GM18870 (cell line): ENCODE data around the gene FARP1.
"Not testable (repeated sequence)": the region's sequence is repeated elsewhere in the genome, so short reads cannot be mapped to it uniquely, and the experiment has no call there.

ENCODE experiments used
- ATAC-seq: cut with Tn5 transposase; IDR thresholded peaks from one replicate; pipeline ENCODE4 v1.9.1; 2021; ENCODE audit warnings: moderate library complexity; ENCODE audit not compliant: unreplicated experiment

FARP1 gene

DNA sequence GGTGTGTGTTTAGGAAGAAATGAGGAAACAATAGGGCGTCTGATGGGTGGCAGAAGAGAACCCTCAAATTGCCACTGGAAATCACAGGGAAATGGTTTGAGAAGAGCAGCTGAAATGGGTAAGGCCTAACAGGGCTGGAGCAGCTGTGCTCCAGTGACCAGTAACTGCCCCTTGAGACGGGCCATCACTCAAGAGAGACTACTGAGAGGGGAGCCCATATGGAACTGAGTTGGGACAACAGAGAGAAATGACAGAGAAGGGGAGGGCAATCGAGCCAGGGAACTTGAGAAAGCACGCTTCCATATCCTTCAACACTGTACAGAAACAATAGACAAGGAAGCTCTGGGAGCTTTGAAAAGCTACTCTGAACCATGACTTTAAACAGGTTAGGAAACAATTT lies 209.3 kb downstream of the FARP1 start:
- ATAC-seq = no peak

- ATAC-seq = no peak
Observed at GRCh38 chr13:98353750-98354149, 210.9 kb downstream of the FARP1 start.

- no peak for ATAC-seq
Observed at GRCh38 chr13:98358937-98359336, 216.0 kb downstream of the FARP1 start.

- ATAC-seq = no peak
Observed at GRCh38 chr13:98360545-98360944, 217.7 kb downstream of the FARP1 start.

DNA sequence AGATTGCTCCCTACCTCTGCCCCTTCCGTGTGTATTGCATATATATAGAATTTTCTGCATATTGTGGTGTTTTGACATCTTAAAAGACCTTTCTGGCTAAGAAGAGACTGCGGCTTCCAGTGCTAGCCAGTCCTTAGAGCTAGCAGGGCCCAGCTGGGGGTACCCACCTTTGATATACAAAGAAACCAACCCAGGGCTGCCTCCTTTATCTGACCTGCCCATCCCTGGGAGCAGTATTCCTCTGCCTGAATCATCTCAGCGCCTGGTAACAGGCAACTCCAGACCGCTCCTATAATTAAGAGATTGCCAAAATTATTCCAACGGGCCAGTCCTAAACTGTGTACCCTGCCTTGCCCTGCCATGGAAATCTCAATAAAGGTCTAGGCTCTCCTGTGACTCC lies 220.4 kb downstream of the FARP1 start:
- no peak for ATAC-seq

DNA sequence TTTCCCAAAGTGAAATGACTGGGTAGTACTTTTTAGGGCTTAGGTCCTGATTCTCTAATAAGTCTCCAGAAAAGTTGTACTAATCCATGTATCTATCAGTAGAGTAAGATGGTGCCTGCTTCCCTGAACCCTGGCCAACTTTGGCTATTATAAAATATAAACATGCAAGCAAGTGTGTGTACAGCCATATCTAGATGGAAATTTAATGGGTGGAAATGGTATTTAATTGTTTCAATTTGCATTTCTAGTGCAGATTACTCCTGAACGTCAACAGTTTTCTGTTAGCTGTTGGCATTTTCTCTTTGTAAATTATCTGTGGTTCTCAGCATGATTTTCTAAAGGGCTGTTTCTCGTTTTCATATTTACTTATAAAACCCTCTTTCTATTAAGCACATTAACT lies 221.3 kb downstream of the FARP1 start:
- ATAC-seq = no peak

DNA sequence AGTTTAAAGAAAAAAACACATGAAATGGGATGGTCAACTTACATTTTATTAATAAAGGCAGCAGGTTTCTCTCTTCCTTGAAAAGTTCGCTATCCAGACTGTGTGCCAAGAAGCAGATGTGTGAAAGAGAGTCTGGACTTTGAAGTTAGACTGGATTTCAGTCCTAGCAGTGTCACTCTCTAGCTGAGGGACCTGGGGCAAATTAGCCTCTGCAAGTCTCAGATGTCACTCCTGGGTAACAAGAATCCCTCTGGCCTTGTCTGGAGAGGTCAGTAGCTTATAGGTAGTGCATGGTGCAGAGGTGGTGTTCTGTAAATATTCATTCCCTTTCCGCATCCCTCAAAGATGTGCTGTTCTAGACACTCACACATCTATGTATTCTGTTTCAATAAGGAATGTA lies 221.8 kb downstream of the FARP1 start:
- no peak for ATAC-seq

GRCh38 chr13:98365302-98365701 lies 222.4 kb downstream of the FARP1 start:
- no peak for ATAC-seq

DNA sequence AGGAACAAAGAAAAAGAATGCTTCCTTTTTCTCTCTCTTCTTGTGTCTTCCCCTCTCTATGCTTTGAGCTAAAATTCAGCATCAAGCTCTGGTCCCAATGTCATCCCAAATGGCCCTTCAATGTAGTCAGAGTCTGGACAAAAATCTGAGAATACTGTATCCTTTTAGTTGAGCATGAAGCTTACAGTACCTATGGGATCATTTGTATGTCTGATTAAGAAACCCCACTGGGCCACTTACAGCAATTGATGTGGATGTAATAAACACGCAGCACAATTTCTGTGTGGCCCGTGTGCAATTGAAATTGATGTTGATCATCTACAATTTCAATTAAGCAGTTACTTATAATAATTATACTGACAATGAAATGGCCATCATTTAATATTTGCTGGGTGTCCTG lies 223.1 kb downstream of the FARP1 start:
- no peak for ATAC-seq

- ATAC-seq = no peak
Observed at GRCh38 chr13:98366443-98366842, 223.5 kb downstream of the FARP1 start.

- ATAC-seq = no peak
Observed at GRCh38 chr13:98366959-98367358, 224.1 kb downstream of the FARP1 start.

DNA sequence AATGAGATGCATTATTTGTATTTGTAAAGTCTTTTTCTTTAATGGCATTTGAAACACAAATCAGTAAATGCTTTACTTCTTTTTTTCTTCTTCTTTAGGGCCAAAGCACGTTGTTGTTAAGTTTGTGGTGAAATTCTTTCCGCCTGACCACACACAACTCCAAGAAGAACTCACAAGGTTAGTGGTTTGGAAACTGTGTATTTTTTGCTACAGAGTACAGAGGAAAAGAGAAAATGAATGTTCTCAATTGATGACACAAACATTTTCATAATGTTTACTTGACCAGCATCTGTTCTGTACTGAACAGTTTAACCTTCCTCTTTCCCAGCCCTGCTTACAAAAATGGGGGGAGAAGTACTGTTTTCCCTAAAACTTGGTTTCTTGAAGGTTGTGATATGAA lies 225.1 kb downstream of the FARP1 start:
- ATAC-seq = no peak

- ATAC-seq = not testable (repeated sequence)
Observed at GRCh38 chr13:98369520-98369919, 226.6 kb downstream of the FARP1 start.

- no peak for ATAC-seq
Observed at GRCh38 chr13:98370261-98370660, 227.4 kb downstream of the FARP1 start.

- no peak for ATAC-seq
Observed at GRCh38 chr13:98370806-98371515, 228.1 kb downstream of the FARP1 start.

DNA sequence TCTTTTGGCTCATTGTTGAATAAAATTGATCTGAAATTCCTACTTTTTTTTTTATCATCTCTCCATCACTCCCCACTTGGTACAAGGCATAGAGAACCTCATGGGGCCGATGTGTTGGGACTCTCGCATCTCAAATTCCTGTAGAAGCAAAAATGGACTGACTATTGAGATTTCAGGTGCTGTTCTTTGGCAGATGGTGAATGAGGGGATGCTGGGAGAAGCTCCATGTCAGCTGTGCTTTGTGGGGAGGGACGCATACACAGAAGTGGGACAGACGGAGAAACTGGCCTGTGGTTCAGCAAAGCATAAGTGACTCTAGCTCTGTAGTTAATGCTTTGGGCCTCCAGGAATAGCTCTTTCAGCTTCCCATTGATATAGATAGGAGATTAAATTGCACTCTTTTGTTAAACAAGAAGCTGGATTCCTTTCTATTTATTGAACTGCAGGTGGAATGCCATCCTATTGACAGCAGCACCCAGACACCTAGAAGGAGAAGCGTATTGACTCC lies 228.7 kb downstream of the FARP1 start:
- no peak for ATAC-seq

- ATAC-seq = no peak
Observed at GRCh38 chr13:98372876-98373275, 230.0 kb downstream of the FARP1 start.

GRCh38 chr13:98374750-98375149 lies 231.9 kb downstream of the FARP1 start:
- ATAC-seq = no peak

DNA sequence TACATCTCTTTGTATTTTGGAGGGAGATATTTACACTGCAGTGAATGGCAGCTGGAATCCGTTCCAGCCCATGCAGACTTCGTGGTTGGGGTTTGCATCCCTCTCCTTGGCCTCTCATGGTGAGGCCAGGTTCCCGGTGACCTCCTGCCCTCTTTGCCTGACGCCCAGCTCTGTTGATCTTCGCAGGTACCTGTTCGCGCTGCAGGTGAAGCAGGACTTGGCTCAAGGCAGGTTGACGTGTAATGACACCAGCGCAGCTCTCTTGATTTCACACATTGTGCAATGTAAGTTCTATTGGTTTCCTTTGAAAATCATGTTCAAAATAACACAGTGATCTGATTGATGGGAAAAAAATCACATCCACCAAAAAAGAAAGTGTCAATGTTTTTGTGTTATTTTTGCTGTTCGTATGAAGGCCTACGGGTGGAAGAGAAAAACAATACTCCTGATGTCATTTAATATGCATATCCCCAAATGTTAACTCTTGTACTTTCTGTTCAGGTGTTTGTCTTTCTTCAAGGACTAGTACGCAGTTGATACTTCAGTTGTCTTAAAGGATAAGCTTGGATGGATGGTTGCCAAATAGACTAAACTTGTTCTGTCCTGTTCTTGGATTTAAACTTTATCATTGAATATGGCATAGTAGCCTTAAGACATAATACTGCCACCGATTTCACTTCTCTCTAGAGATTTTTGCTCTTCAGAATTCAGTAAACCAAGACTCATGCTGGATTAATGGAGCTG lies 234.9 kb downstream of the FARP1 start:
- ATAC-seq = no peak

DNA sequence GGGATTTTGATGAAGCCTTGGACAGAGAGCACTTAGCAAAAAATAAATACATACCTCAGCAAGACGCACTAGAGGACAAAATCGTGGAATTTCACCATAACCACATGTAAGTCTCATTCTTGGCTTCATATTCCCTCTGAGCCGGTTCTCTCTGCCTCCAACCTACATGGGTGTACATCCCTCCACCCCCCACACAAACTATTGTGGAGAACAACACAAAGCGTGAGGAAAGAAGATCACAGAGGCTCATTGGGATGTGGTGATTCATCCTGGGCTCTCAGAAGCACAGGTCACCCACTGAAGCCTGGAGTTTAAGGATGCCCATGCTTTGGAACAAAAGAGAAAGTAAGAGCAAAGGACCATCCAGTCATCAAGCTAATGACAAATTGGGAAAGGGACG lies 241.8 kb downstream of the FARP1 start:
- ATAC-seq = no peak

GRCh38 chr13:98385606-98386005 lies 242.7 kb downstream of the FARP1 start:
- ATAC-seq = no peak

GRCh38 chr13:98386637-98387036 lies 243.7 kb downstream of the FARP1 start:
- ATAC-seq = no peak
